Activated T-helper 2 cell treated with anti-CD3 and anti-CD28 coated beads, Interferon-gamma antibody, Interleukin-2, Interleukin-4, amounts not matched to agents 10 μg/mL and 5 μg/mL and 100 μg/mL, durations not matched to agents 14 hours and 24 hours and 36 hours (primary cell): Measurements from ENCODE around the gene SCP2. TPM values are rescaled to one million over a fixed set of nuclear protein-coding genes. Genes with fewer than 3 reads are reported as not detected.

Experiments used
- DNase-seq: peaks from one replicate; pipeline ENCODE4 v3.0.0; 2021; ENCODE audit warnings: low spot score
- H3K27ac Mint-ChIP-seq: one replicate; pipeline ENCODE4 v1.8.0; 2021; ENCODE audit warnings: mixed read lengths
- H3K27me3 Mint-ChIP-seq: one replicate; pipeline ENCODE4 v1.8.0; 2021; ENCODE audit warnings: low read depth, mixed read lengths
- H3K36me3 Mint-ChIP-seq: one replicate; pipeline ENCODE4 v1.8.0; 2021; ENCODE audit warnings: low read depth, mixed read lengths
- H3K4me1 Mint-ChIP-seq: one replicate; pipeline ENCODE4 v1.8.0; 2021; ENCODE audit warnings: low read depth, mixed read lengths
- H3K4me3 Mint-ChIP-seq: one replicate; pipeline ENCODE4 v1.8.0; 2021; ENCODE audit warnings: low read depth, mild to moderate bottlenecking, moderate library complexity, mixed read lengths
- H3K9me3 Mint-ChIP-seq: one replicate; pipeline ENCODE4 v1.8.0; 2021; ENCODE audit warnings: mixed read lengths
- intact Hi-C: fragments of 100-400 bp; cut with micrococcal nuclease; formaldehyde crosslinking; loops from one replicate; pipeline ENCODE4 v1.15.1; 2023
- total RNA-seq: library from RNA; stranded (reverse); gene quantifications from 2 replicates; pipeline ENCODE4 v1.2.3, GENCODE V29; 2022

SCP2 gene
- 58.8 and 66.1 TPM in 2 replicates for total RNA-seq

- intact Hi-C loops: loop anchor here (10.0 kb wide), 2 partner anchors 83 to 223 kb away; partner anchors contain the start of gene ZYG11A
- Mint-ChIP-seq H3K4me1 (peaks cover 16% of the 10 kb centered on the region), H3K9me3 (no peaks in the 10 kb centered on the region), H3K36me3 (peaks cover 4% of the 10 kb centered on the region), H3K4me3 (peak within 1 kb of the TSS; percentile 91), H3K27me3 (no peaks in the 10 kb centered on the region), H3K27ac (peak within 1 kb of the TSS; percentile 70)
- peak; percentile 73 for DNase-seq
Observed at GRCh38 chr1:52927212-52928014, at the start of gene SCP2. TSS of gene SCP2 (plus strand) at chr1:52927276. CDS start at chr1:52927397, 121 bp downstream.

- Mint-ChIP-seq H3K9me3 (no peaks in the 10 kb centered on the region), H3K36me3 (no peaks in the 10 kb centered on the region), H3K27me3 (no peaks in the 10 kb centered on the region), H3K27ac (no peak overlapping the region), H3K4me3 (no peak overlapping the region), H3K4me1 (no peaks in the 10 kb centered on the region)
- intact Hi-C loops: no loop called here
- DNase-seq: no peak
Observed at GRCh38 chr1:52877554-52877953, 49.5 kb upstream of the SCP2 start.

GRCh38 chr1:52880206-52880605 is 46.9 kb upstream of the SCP2 start:
- no peak overlapping the region for H3K27ac Mint-ChIP-seq

GRCh38 chr1:52887483-52887882 is 39.6 kb upstream of the SCP2 start:
- Mint-ChIP-seq H3K27me3 (no peaks in the 10 kb centered on the region), H3K36me3 (no peaks in the 10 kb centered on the region), H3K4me1 (no peaks in the 10 kb centered on the region), H3K9me3 (no peaks in the 10 kb centered on the region), H3K4me3 (no peak overlapping the region), H3K27ac (no peak overlapping the region)
- intact Hi-C loops: no loop called here
- no peak for DNase-seq

More at GRCh38 chr1:52880206-52880605, 46.9 kb upstream of the SCP2 start:
- no peak for DNase-seq
- Mint-ChIP-seq H3K27me3 (no peaks in the 10 kb centered on the region), H3K9me3 (no peaks in the 10 kb centered on the region), H3K4me3 (no peak overlapping the region), H3K36me3 (no peaks in the 10 kb centered on the region), H3K4me1 (no peaks in the 10 kb centered on the region)
- intact Hi-C loops: no loop called here

- Mint-ChIP-seq H3K9me3 (no peaks in the 10 kb centered on the region), H3K27ac (no peak overlapping the region), H3K27me3 (no peaks in the 10 kb centered on the region), H3K4me3 (no peak overlapping the region), H3K36me3 (no peaks in the 10 kb centered on the region), H3K4me1 (no peaks in the 10 kb centered on the region)
- DNase-seq: no peak
- intact Hi-C loops: no loop called here
Observed at GRCh38 chr1:52892424-52893215, 34.5 kb upstream of the SCP2 start.

GRCh38 chr1:52899445-52899894 is 27.6 kb upstream of the SCP2 start:
- intact Hi-C loops: no loop called here
- H3K9me3 Mint-ChIP-seq: no peaks in the 10 kb centered on the region
- H3K4me3 Mint-ChIP-seq: no peak overlapping the region
- H3K27ac Mint-ChIP-seq: no peak overlapping the region
- DNase-seq: no peak
- no peaks in the 10 kb centered on the region for H3K36me3 Mint-ChIP-seq
- no peaks in the 10 kb centered on the region for H3K4me1 Mint-ChIP-seq
- no peaks in the 10 kb centered on the region for H3K27me3 Mint-ChIP-seq

- no peak overlapping the region for H3K27ac Mint-ChIP-seq
- no peaks in the 10 kb centered on the region for H3K36me3 Mint-ChIP-seq
- no peak overlapping the region for H3K4me3 Mint-ChIP-seq
- no peaks in the 10 kb centered on the region for H3K9me3 Mint-ChIP-seq
- intact Hi-C loops: no loop called here
- H3K4me1 Mint-ChIP-seq: no peaks in the 10 kb centered on the region
- H3K27me3 Mint-ChIP-seq: no peaks in the 10 kb centered on the region
- no peak for DNase-seq
Observed at GRCh38 chr1:52900402-52900801, 26.7 kb upstream of the SCP2 start.

GRCh38 chr1:52901384-52901783 is 25.7 kb upstream of the SCP2 start:
- intact Hi-C loops: no loop called here

GRCh38 chr1:52904208-52904926 is 22.7 kb upstream of the SCP2 start:
- intact Hi-C loops: no loop called here
- Mint-ChIP-seq H3K4me3 (no peak overlapping the region), H3K27ac (no peak overlapping the region), H3K4me1 (no peaks in the 10 kb centered on the region), H3K27me3 (no peaks in the 10 kb centered on the region), H3K36me3 (no peaks in the 10 kb centered on the region), H3K9me3 (no peaks in the 10 kb centered on the region)
- DNase-seq: no peak

More at GRCh38 chr1:52901384-52901783, 25.7 kb upstream of the SCP2 start:
- H3K27me3 Mint-ChIP-seq: no peaks in the 10 kb centered on the region
- H3K27ac Mint-ChIP-seq: no peak overlapping the region
- H3K36me3 Mint-ChIP-seq: no peaks in the 10 kb centered on the region
- H3K4me1 Mint-ChIP-seq: no peaks in the 10 kb centered on the region
- no peak overlapping the region for H3K4me3 Mint-ChIP-seq
- DNase-seq: no peak
- no peaks in the 10 kb centered on the region for H3K9me3 Mint-ChIP-seq

GRCh38 chr1:52904927-52905698 is 22.0 kb upstream of the SCP2 start:
- Mint-ChIP-seq H3K9me3 (no peaks in the 10 kb centered on the region), H3K4me3 (no peak overlapping the region), H3K27ac (no peak overlapping the region), H3K36me3 (no peaks in the 10 kb centered on the region), H3K27me3 (no peaks in the 10 kb centered on the region), H3K4me1 (no peaks in the 10 kb centered on the region)
- DNase-seq: no peak
- intact Hi-C loops: no loop called here

- no peaks in the 10 kb centered on the region for H3K36me3 Mint-ChIP-seq
- intact Hi-C loops: no loop called here
- H3K27me3 Mint-ChIP-seq: no peaks in the 10 kb centered on the region
- H3K27ac Mint-ChIP-seq: no peak overlapping the region
- no peaks in the 10 kb centered on the region for H3K9me3 Mint-ChIP-seq
- DNase-seq: no peak
- H3K4me1 Mint-ChIP-seq: no peaks in the 10 kb centered on the region
- H3K4me3 Mint-ChIP-seq: no peak overlapping the region
Observed at GRCh38 chr1:52906135-52906603, 20.9 kb upstream of the SCP2 start.
